Keratinocyte (primary cell): ENCODE measurements around the gene GNPNAT1. TPM values are rescaled to one million over a fixed set of nuclear protein-coding genes. Genes with fewer than 3 reads are reported as not detected.
"Not testable (repeated sequence)": the region's sequence is repeated elsewhere in the genome, so short reads cannot be mapped to it uniquely, and the experiment has no call there.

Experiments
- DNase-seq: peaks from one replicate; pipeline ENCODE4 v3.0.0-alpha.2; 2011; ENCODE audit warnings: low read depth, missing footprints, low spot score
- FAIRE-seq: peaks from 2 replicates; lab custom pipeline; 2011; peaks lifted over from hg19 to GRCh38; lab: Jason Lieb, UNC
- H2AFZ ChIP-seq: 2 replicates; pipeline ENCODE4 v1.6.0; 2012; ENCODE audit warnings: low read length, control low read depth, inconsistent platforms; ENCODE audit not compliant: control insufficient read depth
- H3K27ac ChIP-seq: 2 replicates; pipeline ENCODE4 v1.5.1; 2011; ENCODE audit warnings: low read length; ENCODE audit not compliant: control insufficient read depth, insufficient read depth
- H3K27me3 ChIP-seq: 3 replicates; pipeline ENCODE4 v1.6.0; 2011; ENCODE audit warnings: low read length; ENCODE audit not compliant: control insufficient read depth, insufficient read depth; ENCODE audit errors: extremely low read depth
- H3K36me3 ChIP-seq, 2 experiments: 2 replicates in 1 of 2; 3 replicates in 1 of 2; pipeline ENCODE4 v1.5.1; 2011; ENCODE audit warnings: low read length in 2 of 2, mild to moderate bottlenecking in 1 of 2; ENCODE audit not compliant: control insufficient read depth in 2 of 2, insufficient read depth in 2 of 2; ENCODE audit errors: extremely low read depth in 1 of 2
- H3K4me1 ChIP-seq: 3 replicates; pipeline ENCODE4 v1.5.1; 2011; ENCODE audit warnings: low read length; ENCODE audit not compliant: control insufficient read depth, insufficient read depth; ENCODE audit errors: extremely low read depth
- H3K4me2 ChIP-seq: 3 replicates; pipeline ENCODE4 v1.6.0; 2011; ENCODE audit warnings: low read depth, low read length; ENCODE audit not compliant: control insufficient read depth, insufficient read depth; ENCODE audit errors: extremely low read depth
- H3K4me3 ChIP-seq, 3 experiments: fragments of 200-600 bp in 1 of 3; sonication (generic) in 1 of 3; 2 replicates in 2 of 3; 3 replicates in 1 of 3; pipeline ENCODE4 v1.5.1; 2011 to 2016; ENCODE audit warnings: low read length in 3 of 3, mild to moderate bottlenecking in 3 of 3, control low read depth in 2 of 3, inconsistent platforms in 1 of 3, low read depth in 1 of 3, mixed read lengths in 1 of 3, mixed run types in 1 of 3, moderate library complexity in 1 of 3; ENCODE audit not compliant: control insufficient read depth in 2 of 3, insufficient read depth in 2 of 3; ENCODE audit errors: extremely low read depth in 1 of 3
- H3K79me2 ChIP-seq: 2 replicates; pipeline ENCODE4 v1.6.0; 2012; ENCODE audit warnings: low read length; ENCODE audit not compliant: control insufficient read depth, insufficient read depth
- H3K9ac ChIP-seq: 3 replicates; pipeline ENCODE4 v1.6.0; 2011; ENCODE audit warnings: low read length; ENCODE audit not compliant: control insufficient read depth, insufficient read depth; ENCODE audit errors: extremely low read depth
- H3K9me1 ChIP-seq: 3 replicates; pipeline ENCODE4 v1.6.0; 2011; ENCODE audit warnings: low read length; ENCODE audit not compliant: control insufficient read depth, insufficient read depth; ENCODE audit errors: extremely low read depth
- H3K9me3 ChIP-seq: 2 replicates; pipeline ENCODE4 v1.5.1; 2012; ENCODE audit warnings: low read depth, low read length; ENCODE audit not compliant: control insufficient read depth
- H4K20me1 ChIP-seq: 3 replicates; pipeline ENCODE4 v1.6.0; 2011; ENCODE audit warnings: low read length; ENCODE audit not compliant: control insufficient read depth, insufficient read depth; ENCODE audit errors: extremely low read depth
- CTCF ChIP-seq, 3 experiments: IDR thresholded peaks in 1 of 3; conservative IDR thresholded peaks in 1 of 3; optimal IDR thresholded peaks in 1 of 3; 2 replicates in 2 of 3; 3 replicates in 1 of 3; pipeline versions ENCODE3 to v1.5.1; 2011; ENCODE audit warnings: low read length in 3 of 3, mild to moderate bottlenecking in 3 of 3, moderate library complexity in 2 of 3, control low read depth in 1 of 3, inconsistent platforms in 1 of 3; ENCODE audit not compliant: insufficient read depth in 2 of 3; ENCODE audit errors: extremely low read depth in 1 of 3
- EZH2 ChIP-seq: IDR thresholded peaks from one replicate; pipeline ENCODE4 v1.6.1; 2012; ENCODE audit warnings: inconsistent platforms, mild to moderate bottlenecking, low read length, moderate library complexity
- dilution Hi-C: fragments of 300-500 bp; cut with MboI; formaldehyde crosslinking; loops from one replicate; pipeline ENCODE4 v1.7.0; 2020; ENCODE audit warnings: low sequenced_read_pairs; ENCODE audit not compliant: extremely low pct_ligation_motif_present
- polyA plus RNA-seq, 5 experiments: library from polyadenylated mRNA; depleted of rRNA in 3 of 5; stranded (reverse) in 3 of 5; stranded (forward) in 1 of 5; unstranded in 1 of 5; fragments of >200 nt; gene quantifications; 1 replicate in 1 of 5; 2 replicates in 3 of 5; 3 replicates in 1 of 5; pipeline versions ENCODE4 v1.2.1 to v1.2.3, GENCODE V29; 2011 to 2012; ENCODE audit warnings: missing spikeins in 2 of 5, low read depth in 1 of 5, low replicate concordance in 1 of 5

The GNPNAT1 gene
- polyA plus RNA-seq, 1 donor (not counting 4 experiments of a cell fraction or from before 2014, with no cell fraction given): 45.5 TPM

GRCh38 chr14:52767058-52767833, 24.2 kb downstream of the GNPNAT1 start:
- no peak overlapping the region for H2AFZ ChIP-seq
- dilution Hi-C loops: no loop called here
- H3K9ac ChIP-seq: no peak overlapping the region
- H3K27ac ChIP-seq: no peak overlapping the region
- peaks cover 0 to 1% of the 10 kb centered on the region in 2 experiments for H3K36me3 ChIP-seq
- no peaks in the 10 kb centered on the region for H3K27me3 ChIP-seq
- H3K9me1 ChIP-seq: no peaks in the 10 kb centered on the region
- DNase-seq (no peak), FAIRE-seq (peak; percentile 57)
- H3K79me2 ChIP-seq: no peaks in the 10 kb centered on the region
- H4K20me1 ChIP-seq: no peaks in the 10 kb centered on the region
- no peak for TF ChIP-seq CTCF (optimal IDR thresholded peaks at IDR 0.05 in 1 of 3, IDR thresholded peaks at IDR 0.05 in 1 of 3, conservative IDR thresholded peaks at IDR 0.05 in 1 of 3; ENCODE audit: extremely low read depth in 1 of 3, insufficient read depth in 2 of 3, low read length in 3 of 3)
- TF ChIP-seq EZH2: no peak
- no peaks in the 10 kb centered on the region for H3K9me3 ChIP-seq
- H3K4me1 ChIP-seq: no peaks in the 10 kb centered on the region
- H3K4me3 ChIP-seq: no peak overlapping the region
- no peak overlapping the region for H3K4me2 ChIP-seq

- H3K27ac ChIP-seq, dilution Hi-C loops, DNase-seq, H3K36me3 ChIP-seq, H3K9me3 ChIP-seq, H4K20me1 ChIP-seq, H3K27me3 ChIP-seq, H2AFZ ChIP-seq, H3K4me2 ChIP-seq, H3K79me2 ChIP-seq, FAIRE-seq, H3K9me1 ChIP-seq, H3K4me3 ChIP-seq, H3K4me1 ChIP-seq, H3K9ac ChIP-seq: not testable (repeated sequence)
These were observed 28.5 kb downstream of the GNPNAT1 start for GRCh38 chr14:52762923-52763322.

- H3K36me3 ChIP-seq: peaks cover 3% of the 10 kb centered on the region in 2 experiments
These were observed 32.3 kb downstream of the GNPNAT1 start for GRCh38 chr14:52759145-52759544.

More at GRCh38 chr14:52759145-52759544, 32.3 kb downstream of the GNPNAT1 start:
- no peak overlapping the region for H3K27ac ChIP-seq
- H3K4me3 ChIP-seq: no peak overlapping the region
- FAIRE-seq: no peak
- no peak for TF ChIP-seq EZH2
- no peak for TF ChIP-seq CTCF (optimal IDR thresholded peaks at IDR 0.05 in 1 of 3, IDR thresholded peaks at IDR 0.05 in 1 of 3, conservative IDR thresholded peaks at IDR 0.05 in 1 of 3; ENCODE audit: extremely low read depth in 1 of 3, insufficient read depth in 2 of 3, low read length in 3 of 3)
- H3K9me3 ChIP-seq: no peaks in the 10 kb centered on the region
- H3K4me2 ChIP-seq: no peak overlapping the region
- no peak for DNase-seq
- no peaks in the 10 kb centered on the region for H3K27me3 ChIP-seq
- no peak overlapping the region for H3K9ac ChIP-seq
- H3K9me1 ChIP-seq: no peaks in the 10 kb centered on the region
- H3K4me1 ChIP-seq: no peaks in the 10 kb centered on the region
- no peaks in the 10 kb centered on the region for H4K20me1 ChIP-seq
- no peak overlapping the region for H2AFZ ChIP-seq
- dilution Hi-C loops: no loop called here
- H3K79me2 ChIP-seq: no peaks in the 10 kb centered on the region
